ENCODE measurements around the gene TM9SF4.

DNA sequence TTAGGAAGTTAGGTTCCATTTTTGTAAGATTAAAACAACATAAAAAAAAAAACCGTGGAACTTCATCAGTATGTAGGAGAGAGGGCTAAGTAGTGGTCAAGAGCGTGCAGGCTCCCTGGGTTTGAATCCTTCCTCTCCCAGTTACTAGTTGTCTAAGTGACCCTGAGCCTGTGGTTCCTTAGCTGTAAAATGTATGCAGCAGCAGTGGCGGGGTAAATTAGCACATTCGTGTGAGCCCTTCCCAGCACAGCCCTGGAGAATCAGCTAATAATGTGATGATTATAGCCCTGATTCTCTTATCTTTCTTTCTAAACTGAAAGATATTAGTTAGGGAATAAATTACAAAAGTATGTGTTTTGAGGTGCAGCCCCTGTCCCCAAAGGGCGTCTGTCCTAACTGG lies 32.6 kb downstream of the TM9SF4 start:
- TF ChIP-seq SIN3A (IDR thresholded peaks at IDR 0.05; ENCODE audit: borderline replicate concordance, insufficient read depth, low read length) (no peak), TAF1 (IDR thresholded peaks at IDR 0.05; ENCODE audit: borderline replicate concordance, insufficient read depth, low read length) (no peak)

Data from PFSK-1 (cell line).